Testis (tissue), 2 donors: ENCODE data around the gene EGFL8.
A peak's percentile ranks its signal among the peaks of the same experiment; 100 is the strongest.

Source experiments
- POLR2A ChIP-seq: fragments of 450-650 bp; IDR thresholded peaks from one replicate; pipeline ENCODE4 v1.6.1; 2017; ENCODE audit warnings: antibody characterized with exemption, mild to moderate bottlenecking, moderate library complexity
- TF ChIP-seq, protein P1 (sequence below), 3 experiments: fragments of 450-650 bp in 2 of 3; fragments of 200-600 bp in 1 of 3; sonication (generic) in 1 of 3; IDR thresholded peaks; one replicate each; pipeline ENCODE4 v1.5.1; 2016 to 2019; ENCODE audit warnings: antibody characterized with exemption in 3 of 3, mild to moderate bottlenecking in 2 of 3, moderate library complexity in 1 of 3

DNA sequence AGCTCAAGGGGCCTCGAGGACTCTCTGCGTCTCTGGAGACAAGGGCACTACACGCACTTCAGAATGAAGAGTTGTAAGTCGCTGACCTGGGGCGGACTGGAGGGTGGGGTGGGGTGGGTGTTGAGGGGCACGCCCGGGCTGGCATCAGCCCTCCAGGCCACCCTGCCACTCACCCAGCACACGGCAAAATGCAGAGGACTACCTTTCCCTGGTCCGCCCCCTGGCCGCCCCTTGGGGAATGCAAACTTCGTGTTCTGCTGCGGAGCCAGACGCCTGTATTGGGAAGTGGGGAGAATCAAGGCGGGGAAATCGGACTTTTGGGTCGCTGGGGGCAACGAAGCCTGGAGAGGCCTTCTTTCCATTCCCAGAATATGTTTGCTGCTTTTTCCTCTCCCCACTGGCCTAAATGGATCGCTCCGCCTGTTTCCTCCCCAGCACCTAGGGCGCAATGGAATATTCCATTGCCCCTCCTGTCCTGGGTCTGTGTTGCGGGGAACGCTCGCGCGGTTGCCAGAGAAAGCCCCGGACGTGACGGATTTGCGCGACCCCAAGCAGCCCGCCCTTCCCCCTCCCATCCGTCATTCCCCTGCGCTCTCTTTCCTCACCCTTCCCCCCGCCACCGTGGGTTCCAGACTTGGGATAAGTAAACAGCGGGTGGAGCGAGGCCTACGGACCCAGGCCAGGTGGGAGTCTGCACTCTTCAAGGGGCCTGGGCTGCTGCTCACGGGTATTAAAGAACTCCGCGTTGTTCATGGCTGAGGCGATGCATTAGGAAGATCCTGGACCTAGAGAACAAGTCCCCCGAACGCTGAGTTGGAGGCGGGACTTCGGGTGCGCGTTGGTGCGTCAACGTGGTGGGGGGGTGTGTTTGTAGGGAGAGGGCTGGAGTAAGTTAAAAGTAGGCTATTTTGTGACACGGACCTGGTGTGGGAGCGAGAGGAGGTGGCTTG, 10.6 kb upstream of the EGFL8 start, which contains the start of gene PPT2:
- TF ChIP-seq, protein P1, sequence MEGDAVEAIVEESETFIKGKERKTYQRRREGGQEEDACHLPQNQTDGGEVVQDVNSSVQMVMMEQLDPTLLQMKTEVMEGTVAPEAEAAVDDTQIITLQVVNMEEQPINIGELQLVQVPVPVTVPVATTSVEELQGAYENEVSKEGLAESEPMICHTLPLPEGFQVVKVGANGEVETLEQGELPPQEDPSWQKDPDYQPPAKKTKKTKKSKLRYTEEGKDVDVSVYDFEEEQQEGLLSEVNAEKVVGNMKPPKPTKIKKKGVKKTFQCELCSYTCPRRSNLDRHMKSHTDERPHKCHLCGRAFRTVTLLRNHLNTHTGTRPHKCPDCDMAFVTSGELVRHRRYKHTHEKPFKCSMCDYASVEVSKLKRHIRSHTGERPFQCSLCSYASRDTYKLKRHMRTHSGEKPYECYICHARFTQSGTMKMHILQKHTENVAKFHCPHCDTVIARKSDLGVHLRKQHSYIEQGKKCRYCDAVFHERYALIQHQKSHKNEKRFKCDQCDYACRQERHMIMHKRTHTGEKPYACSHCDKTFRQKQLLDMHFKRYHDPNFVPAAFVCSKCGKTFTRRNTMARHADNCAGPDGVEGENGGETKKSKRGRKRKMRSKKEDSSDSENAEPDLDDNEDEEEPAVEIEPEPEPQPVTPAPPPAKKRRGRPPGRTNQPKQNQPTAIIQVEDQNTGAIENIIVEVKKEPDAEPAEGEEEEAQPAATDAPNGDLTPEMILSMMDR (IDR thresholded peaks at IDR 0.05) = peak in 1 of 3 experiments; percentile 11
- peak; percentile 17 for TF ChIP-seq POLR2A
